CD1c-positive myeloid dendritic cell (primary cell): ENCODE measurements around the gene CRNN.
A peak's percentile ranks its signal among the peaks of the same experiment; 100 is the strongest.

Experiments used
- DNase-seq: peaks from one replicate; pipeline ENCODE4 v3.0.0-alpha.2; 2016; ENCODE audit errors: extremely low spot score

The CRNN gene

GRCh38 chr1:152413909-152414308 lies at the start of gene CRNN:
Gene CRNN, minus strand, starts transcription at chr1:152414263. Its CDS starts 2,030 bp downstream, at chr1:152412233.
- DNase-seq = no peak

- DNase-seq = no peak
Measured at GRCh38 chr1:152462636-152463035, 48.6 kb upstream of the CRNN start.

GRCh38 chr1:152461544-152461943 lies 47.5 kb upstream of the CRNN start:
- DNase-seq = peak; percentile 81

- no peak for DNase-seq
Measured at GRCh38 chr1:152460529-152460899, 46.5 kb upstream of the CRNN start.

GRCh38 chr1:152459596-152460528 lies 45.8 kb upstream of the CRNN start:
- peak; percentile 72 for DNase-seq

- DNase-seq = peak; percentile 87
Measured at GRCh38 chr1:152458384-152459185, 44.5 kb upstream of the CRNN start.

- no peak for DNase-seq
Measured at GRCh38 chr1:152457561-152457960, 43.5 kb upstream of the CRNN start.

GRCh38 chr1:152457071-152457470 lies 43.0 kb upstream of the CRNN start:
- no peak for DNase-seq

- DNase-seq = no peak
Measured at GRCh38 chr1:152451254-152451653, 37.2 kb upstream of the CRNN start.

- no peak for DNase-seq
Measured at GRCh38 chr1:152449661-152450060, 35.6 kb upstream of the CRNN start.

- no peak for DNase-seq
Measured at GRCh38 chr1:152448496-152448895, 34.4 kb upstream of the CRNN start.

GRCh38 chr1:152448095-152448494 lies 34.0 kb upstream of the CRNN start:
- DNase-seq = no peak

- no peak for DNase-seq
Measured at GRCh38 chr1:152447484-152447883, 33.4 kb upstream of the CRNN start.

GRCh38 chr1:152444045-152444444 lies 30.0 kb upstream of the CRNN start:
- DNase-seq = no peak

- DNase-seq = no peak
Measured at GRCh38 chr1:152442765-152443164, 28.7 kb upstream of the CRNN start.

GRCh38 chr1:152442301-152442700 lies 28.2 kb upstream of the CRNN start:
- no peak for DNase-seq

- no peak for DNase-seq
Measured at GRCh38 chr1:152441756-152442155, 27.7 kb upstream of the CRNN start.

GRCh38 chr1:152440635-152441471 lies 26.8 kb upstream of the CRNN start:
- DNase-seq = peak; percentile 77

GRCh38 chr1:152436593-152437496 lies 22.8 kb upstream of the CRNN start:
- DNase-seq = no peak

- DNase-seq = no peak
Measured at GRCh38 chr1:152427458-152427857, 13.4 kb upstream of the CRNN start.

GRCh38 chr1:152426731-152427130 lies 12.7 kb upstream of the CRNN start:
- DNase-seq = no peak
